SIG-M5 treated with dmso at 0.1 percent for 504 hours (cell line): Measurements from ENCODE around the gene SLC25A30.
"Not testable (repeated sequence)": the region's sequence is repeated elsewhere in the genome, so short reads cannot be mapped to it uniquely, and the experiment has no call there.

ENCODE experiments used
- DNase-seq: peaks from one replicate; lab custom pipeline; 2025; ENCODE audit not compliant: unreplicated experiment; lab: John Stamatoyannopoulos, UW

The SLC25A30 gene

GRCh38 chr13:45432737-45433380 is 14.7 kb upstream of the SLC25A30 start:
- DNase-seq: no peak

- not testable (repeated sequence) for DNase-seq
These were observed 8.1 kb upstream of the SLC25A30 start for GRCh38 chr13:45426056-45426841.

GRCh38 chr13:45422731-45423292 is 4.6 kb upstream of the SLC25A30 start:
- DNase-seq: no peak

- DNase-seq: no peak
These were observed 1.8 kb upstream of the SLC25A30 start for GRCh38 chr13:45419945-45420344.

- DNase-seq: not testable (repeated sequence)
These were observed 1.2 kb upstream of the SLC25A30 start for GRCh38 chr13:45419389-45419788.

GRCh38 chr13:45416516-45417128 is 1.6 kb downstream of the SLC25A30 start:
- DNase-seq: no peak

- DNase-seq: no peak
These were observed 3.1 kb downstream of the SLC25A30 start for GRCh38 chr13:45415112-45415511.

- DNase-seq: no peak
These were observed 4.3 kb downstream of the SLC25A30 start for GRCh38 chr13:45413826-45414307.

GRCh38 chr13:45412274-45413049 is 5.7 kb downstream of the SLC25A30 start:
- no peak for DNase-seq

- DNase-seq: no peak
These were observed 6.5 kb downstream of the SLC25A30 start for GRCh38 chr13:45411631-45412030.

GRCh38 chr13:45411221-45411620 is 7.0 kb downstream of the SLC25A30 start:
- DNase-seq: no peak

- no peak for DNase-seq
These were observed 7.7 kb downstream of the SLC25A30 start for GRCh38 chr13:45410466-45410865.

GRCh38 chr13:45410001-45410400 is 8.2 kb downstream of the SLC25A30 start:
- no peak for DNase-seq

GRCh38 chr13:45406421-45406820 is 11.8 kb downstream of the SLC25A30 start:
- peak; percentile 8 for DNase-seq

- DNase-seq: no peak
These were observed 15.1 kb downstream of the SLC25A30 start for GRCh38 chr13:45403081-45403480.

- no peak for DNase-seq
These were observed 15.5 kb downstream of the SLC25A30 start for GRCh38 chr13:45402641-45403040.

GRCh38 chr13:45401314-45401713 is 16.9 kb downstream of the SLC25A30 start:
- no peak for DNase-seq

GRCh38 chr13:45398877-45399276 is 19.3 kb downstream of the SLC25A30 start:
- no peak for DNase-seq

GRCh38 chr13:45396533-45397095 is 21.6 kb downstream of the SLC25A30 start:
- DNase-seq: no peak

- peak; percentile 34 for DNase-seq
These were observed 24.1 kb downstream of the SLC25A30 start for GRCh38 chr13:45393941-45394570.
